ENCODE measurements around the gene FBXL5. TPM values are rescaled to one million over a fixed set of nuclear protein-coding genes. Genes with fewer than 3 reads are reported as not detected.

The FBXL5 gene
- total RNA-seq, 1 experiment from 2014 or later = 48.4 TPM

- no peak for DNase-seq (ENCODE audit: low read depth, low spot score)
- in situ Hi-C loops (cut with HindIII; ENCODE audit: low pct_unique_long_range_greater_than_20kb, low sequenced_read_pairs) = no loop called here
Measured at GRCh38 chr4:15601862-15602261, 53.3 kb downstream of the FBXL5 start.

GRCh38 chr4:15600176-15600575, 55.0 kb downstream of the FBXL5 start:
- no peak for DNase-seq (ENCODE audit: low read depth, low spot score)
- in situ Hi-C loops (cut with HindIII; ENCODE audit: low pct_unique_long_range_greater_than_20kb, low sequenced_read_pairs) = no loop called here

- in situ Hi-C loops (cut with HindIII; ENCODE audit: low pct_unique_long_range_greater_than_20kb, low sequenced_read_pairs) = no loop called here
- no peak for DNase-seq (ENCODE audit: low read depth, low spot score)
Measured at GRCh38 chr4:15598644-15599043, 56.5 kb downstream of the FBXL5 start.

GRCh38 chr4:15592799-15593198, 62.4 kb downstream of the FBXL5 start:
- in situ Hi-C loops (cut with HindIII; ENCODE audit: low pct_unique_long_range_greater_than_20kb, low sequenced_read_pairs) = no loop called here
- no peak for DNase-seq (ENCODE audit: low read depth, low spot score)

- no peak for DNase-seq (ENCODE audit: low read depth, low spot score)
- in situ Hi-C loops (cut with HindIII; ENCODE audit: low pct_unique_long_range_greater_than_20kb, low sequenced_read_pairs) = no loop called here
Measured at GRCh38 chr4:15587649-15588048, 67.5 kb downstream of the FBXL5 start.

- no peak for DNase-seq (ENCODE audit: low read depth, low spot score)
- in situ Hi-C loops (cut with HindIII; ENCODE audit: low pct_unique_long_range_greater_than_20kb, low sequenced_read_pairs) = no loop called here
Measured at GRCh38 chr4:15586066-15586465, 69.1 kb downstream of the FBXL5 start.

- in situ Hi-C loops (cut with HindIII; ENCODE audit: low pct_unique_long_range_greater_than_20kb, low sequenced_read_pairs) = no loop called here
- DNase-seq (ENCODE audit: low read depth, low spot score) = no peak
Measured at GRCh38 chr4:15585331-15585730, 69.8 kb downstream of the FBXL5 start.

GRCh38 chr4:15584785-15585184, 70.4 kb downstream of the FBXL5 start:
- in situ Hi-C loops (cut with HindIII; ENCODE audit: low pct_unique_long_range_greater_than_20kb, low sequenced_read_pairs) = no loop called here
- no peak for DNase-seq (ENCODE audit: low read depth, low spot score)

- DNase-seq (ENCODE audit: low read depth, low spot score) = no peak
- in situ Hi-C loops (cut with HindIII; ENCODE audit: low pct_unique_long_range_greater_than_20kb, low sequenced_read_pairs) = no loop called here
Measured at GRCh38 chr4:15577508-15577907, 77.6 kb downstream of the FBXL5 start.

- in situ Hi-C loops (cut with HindIII; ENCODE audit: low pct_unique_long_range_greater_than_20kb, low sequenced_read_pairs) = no loop called here
- no peak for DNase-seq (ENCODE audit: low read depth, low spot score)
Measured at GRCh38 chr4:15575966-15576365, 79.2 kb downstream of the FBXL5 start.

GRCh38 chr4:15569746-15570145, 85.4 kb downstream of the FBXL5 start:
- in situ Hi-C loops (cut with HindIII; ENCODE audit: low pct_unique_long_range_greater_than_20kb, low sequenced_read_pairs) = no loop called here
- no peak for DNase-seq (ENCODE audit: low read depth, low spot score)

GRCh38 chr4:15568821-15569220, 86.3 kb downstream of the FBXL5 start:
- DNase-seq (ENCODE audit: low read depth, low spot score) = no peak
- in situ Hi-C loops (cut with HindIII; ENCODE audit: low pct_unique_long_range_greater_than_20kb, low sequenced_read_pairs) = no loop called here

GRCh38 chr4:15563871-15564270, 91.3 kb downstream of the FBXL5 start:
- no peak for DNase-seq (ENCODE audit: low read depth, low spot score)
- in situ Hi-C loops (cut with HindIII; ENCODE audit: low pct_unique_long_range_greater_than_20kb, low sequenced_read_pairs) = no loop called here

- peak; percentile 49 for DNase-seq (ENCODE audit: low read depth, low spot score)
- in situ Hi-C loops (cut with HindIII; ENCODE audit: low pct_unique_long_range_greater_than_20kb, low sequenced_read_pairs) = no loop called here
Measured at GRCh38 chr4:15562623-15563022, 92.5 kb downstream of the FBXL5 start.

- peak; percentile 92 for DNase-seq (ENCODE audit: low read depth, low spot score)
- in situ Hi-C loops (cut with HindIII; ENCODE audit: low pct_unique_long_range_greater_than_20kb, low sequenced_read_pairs) = no loop called here
Measured at GRCh38 chr4:15562114-15562513, 93.0 kb downstream of the FBXL5 start.

- DNase-seq (ENCODE audit: low read depth, low spot score) = no peak
- in situ Hi-C loops (cut with HindIII; ENCODE audit: low pct_unique_long_range_greater_than_20kb, low sequenced_read_pairs) = no loop called here
Measured at GRCh38 chr4:15558561-15558960, 96.6 kb downstream of the FBXL5 start.

- DNase-seq (ENCODE audit: low read depth, low spot score) = no peak
- in situ Hi-C loops (cut with HindIII; ENCODE audit: low pct_unique_long_range_greater_than_20kb, low sequenced_read_pairs) = no loop called here
Measured at GRCh38 chr4:15557786-15558550, 97.2 kb downstream of the FBXL5 start.

- in situ Hi-C loops (cut with HindIII; ENCODE audit: low pct_unique_long_range_greater_than_20kb, low sequenced_read_pairs) = no loop called here
Measured at GRCh38 chr4:15556511-15557092, 98.6 kb downstream of the FBXL5 start.

More at GRCh38 chr4:15556511-15557092, 98.6 kb downstream of the FBXL5 start:
- DNase-seq (ENCODE audit: low read depth, low spot score) = no peak
